Measurements from ENCODE around the gene BRD1. TPM values are rescaled to one million over a fixed set of nuclear protein-coding genes. Genes with fewer than 3 reads are reported as not detected.

Gene BRD1
- total and polyA plus RNA-seq, 9 of the 15 experiments (the other 6 are each of a cell fraction or from before 2014, with no cell fraction given): 0.42 to 17.6 (median 5.5) TPM

DNA sequence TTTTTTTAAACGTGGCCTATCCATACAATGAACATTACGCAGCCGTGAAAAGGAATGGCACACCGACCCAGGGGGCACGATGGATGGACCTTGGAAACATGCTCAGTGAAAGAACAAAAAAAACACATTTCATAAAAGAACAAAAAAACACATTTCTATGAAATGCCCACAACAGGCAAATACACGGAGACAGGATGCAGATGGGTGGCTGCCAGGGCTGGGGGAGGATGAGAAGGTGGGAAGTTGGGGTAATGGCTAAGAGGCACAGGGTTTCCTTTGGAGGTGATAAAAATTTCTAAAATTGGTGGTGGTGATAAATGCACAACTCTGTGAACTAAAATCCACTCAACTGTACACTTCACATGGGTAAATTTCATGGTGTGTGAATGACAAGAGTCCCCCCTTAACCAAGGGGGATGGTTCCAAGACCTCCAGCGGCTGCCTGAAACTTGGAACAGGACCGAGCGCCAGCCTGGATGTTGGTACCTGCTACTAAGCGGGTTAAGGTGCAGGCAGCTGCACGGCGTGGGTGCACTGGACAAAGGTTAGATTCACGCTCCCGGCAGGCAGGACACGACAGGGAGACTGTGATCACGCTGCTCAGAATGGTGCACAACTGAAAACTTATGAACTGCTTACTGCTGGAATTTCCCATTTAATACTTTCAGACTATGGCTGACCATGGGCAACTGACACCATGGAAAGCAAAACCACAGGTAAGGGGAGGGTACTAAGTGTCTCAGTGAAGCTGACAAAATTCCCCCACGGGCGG is 16.5 kb downstream of the BRD1 start:
- H3K4me3 ChIP-seq: no peak overlapping the region
- no peak for ATAC-seq
- no peak overlapping the region for H3K4me2 ChIP-seq (ENCODE audit: insufficient read depth, low read length)

GRCh38 chr22:49810363-49811019 is 17.2 kb downstream of the BRD1 start:
- no peaks in the 10 kb centered on the region for H3K9me1 ChIP-seq (ENCODE audit: control insufficient read depth, insufficient read depth, low read length)
- H3K79me2 ChIP-seq (ENCODE audit: control insufficient read depth, insufficient read depth, low read length): peaks cover 93% of the 10 kb centered on the region
- H3K4me2 ChIP-seq (ENCODE audit: insufficient read depth, low read length): no peak overlapping the region
- POLR2A ChIA-PET: interaction anchor here (0.6 to 1.2 kb wide), 3 partner anchors 9 to 68 kb away, joined by 3 to 5 read pairs (median 5); no protein-coding TSS in a partner anchor
- CTCF ChIA-PET (ENCODE audit: low intra/inter-chr PET ratio): no interaction called here
- no peak overlapping the region for H3K4me3 ChIP-seq
- intact Hi-C loops (cut with micrococcal nuclease) (no loop called here), in situ Hi-C loops (cut with MboI) (no loop called here)
- no peaks in the 10 kb centered on the region for H3K27me3 ChIP-seq (ENCODE audit: control insufficient read depth in 2 of 2, insufficient read depth in 2 of 2, low read length in 2 of 2)
- DNase-seq (ENCODE audit: extremely low read depth in 1 of 4, low spot score in 3 of 4): no peak
- BruUV-seq (replicated peaks): no TSS peak
- H3K27ac ChIP-seq (ENCODE audit: extremely low read depth, low read depth, low read length): peak overlapping the region; percentile 26; the same call in 1 of the 3 replicates
- peaks cover 34 to 37% of the 10 kb centered on the region in 2 experiments for H3K4me1 ChIP-seq (replicated peaks in 1 of 2; ENCODE audit: control insufficient read depth in 2 of 2, insufficient read depth in 2 of 2, low read length in 2 of 2)
- no peak for ATAC-seq
- H3K9me3 ChIP-seq (replicated peaks; ENCODE audit: control insufficient read depth, insufficient read depth, low read depth, low read length): no peaks in the 10 kb centered on the region
- no peak for FAIRE-seq
- H3K36me3 ChIP-seq (ENCODE audit: control insufficient read depth, insufficient read depth, low read length): peaks cover 4% of the 10 kb centered on the region; the same call in 2 of the 3 replicates
- 55% methylated on average over 5 of the region's 5 CpGs for WGBS (ENCODE audit: insufficient coverage, low coverage, missing lambda C conversion rate)
- H4K20me1 ChIP-seq (replicated peaks; ENCODE audit: control insufficient read depth, insufficient read depth, low read length): no peaks in the 10 kb centered on the region; the same call in 1 of the 2 replicates
- H3K9ac ChIP-seq (ENCODE audit: insufficient read depth in 1 of 2, low read depth in 2 of 2, low read length in 2 of 2): no peak overlapping the region
- no peak overlapping the region for H2AFZ ChIP-seq (ENCODE audit: low read depth, low read length)
- TF ChIP-seq RCOR1 (IDR thresholded peaks at IDR 0.05; ENCODE audit: borderline replicate concordance in 1 of 2, low read depth in 2 of 2, low read length in 2 of 2): no peak
- TF ChIP-seq ZBTB8A (IDR thresholded peaks at IDR 0.05; ENCODE audit: partially characterized antibody): no peak
- TF ChIP-seq OTX1 (CRISPR knock-in tag; IDR thresholded peaks at IDR 0.05): no peak
- TF ChIP-seq SPI1 (IDR thresholded peaks at IDR 0.05; ENCODE audit: borderline replicate concordance, low read depth, low read length): peak; percentile 87
- no peak for TF ChIP-seq ATF1 (CRISPR knock-in tag; IDR thresholded peaks at IDR 0.05)
- TF ChIP-seq ATF1 (tag; IDR thresholded peaks at IDR 0.05): no peak
- no peak for TF ChIP-seq MTA2 (IDR thresholded peaks at IDR 0.05; ENCODE audit: low read depth)
- no peak for TF ChIP-seq ZNF384 (IDR thresholded peaks at IDR 0.05; ENCODE audit: low read depth, low read length)
- TF ChIP-seq PCBP2 (IDR thresholded peaks at IDR 0.05; ENCODE audit: low read depth, low read length, poor library complexity, severe bottlenecking): no peak
- no peak for TF ChIP-seq ZNF408 (CRISPR knock-in tag; IDR thresholded peaks at IDR 0.05; ENCODE audit: low read depth)
- no peak for TF ChIP-seq SETDB1 (IDR thresholded peaks at IDR 0.05; ENCODE audit: low read length)
- TF ChIP-seq SAFB (IDR thresholded peaks at IDR 0.05; ENCODE audit: borderline replicate concordance, low read depth, low read length): no peak
- 0 out of 2 replicates have a peak, but pooled peaks have one; percentile 8 for TF ChIP-seq NFIC (IDR thresholded peaks at IDR 0.05)
- TF ChIP-seq SAP30 (IDR thresholded peaks at IDR 0.05; ENCODE audit: borderline replicate concordance, insufficient read depth, low read depth, low read length, poor library complexity, severe bottlenecking): no peak
- TF ChIP-seq ZNF766 (CRISPR knock-in tag; conservative IDR thresholded peaks at IDR 0.05): no peak
- no peak for TF ChIP-seq BMI1 (IDR thresholded peaks at IDR 0.05; ENCODE audit: low read length)

More for the DNA sequence above, 16.5 kb downstream of the BRD1 start:
- POLR2A ChIA-PET: interaction anchor here (0.6 to 1.2 kb wide), 4 partner anchors 8 to 68 kb away, joined by 3 to 5 read pairs (median 4); no protein-coding TSS in a partner anchor
- H3K79me2 ChIP-seq (ENCODE audit: control insufficient read depth, insufficient read depth, low read length): peaks cover 93% of the 10 kb centered on the region
- H3K36me3 ChIP-seq (ENCODE audit: control insufficient read depth, insufficient read depth, low read length): peaks cover 4% of the 10 kb centered on the region; the same call in 2 of the 3 replicates
- FAIRE-seq (no peak), DNase-seq (ENCODE audit: extremely low read depth in 1 of 4, low spot score in 3 of 4) (no peak)
- H3K4me1 ChIP-seq (replicated peaks in 1 of 2; ENCODE audit: control insufficient read depth in 2 of 2, insufficient read depth in 2 of 2, low read length in 2 of 2): peaks cover 31 to 34% of the 10 kb centered on the region in 2 experiments
- in situ Hi-C loops (cut with MboI) (no loop called here), intact Hi-C loops (cut with micrococcal nuclease) (no loop called here)
- no peak overlapping the region for H3K27ac ChIP-seq (ENCODE audit: extremely low read depth, low read depth, low read length)
- H3K9me3 ChIP-seq (replicated peaks; ENCODE audit: control insufficient read depth, insufficient read depth, low read depth, low read length): no peaks in the 10 kb centered on the region
- CTCF ChIA-PET (ENCODE audit: low intra/inter-chr PET ratio): no interaction called here
- no peaks in the 10 kb centered on the region for H3K9me1 ChIP-seq (ENCODE audit: control insufficient read depth, insufficient read depth, low read length)
- H3K27me3 ChIP-seq (ENCODE audit: control insufficient read depth in 2 of 2, insufficient read depth in 2 of 2, low read length in 2 of 2): no peaks in the 10 kb centered on the region
- TF ChIP-seq CEBPB (tag; IDR thresholded peaks at IDR 0.05): no peak
- H3K9ac ChIP-seq (ENCODE audit: insufficient read depth in 1 of 2, low read depth in 2 of 2, low read length in 2 of 2): no peak overlapping the region
- 86% methylated on average over 16 of the region's 18 CpGs for WGBS (ENCODE audit: insufficient coverage, low coverage, missing lambda C conversion rate)
- BruUV-seq (replicated peaks): no TSS peak
- no peaks in the 10 kb centered on the region; the same call in 1 of the 2 replicates for H4K20me1 ChIP-seq (replicated peaks; ENCODE audit: control insufficient read depth, insufficient read depth, low read length)
- H2AFZ ChIP-seq (ENCODE audit: low read depth, low read length): no peak overlapping the region

Data from K562 (cell line).